ENCODE data around the gene SERPINA5.
A peak's percentile ranks its signal among the peaks of the same experiment; 100 is the strongest.
"Not testable (repeated sequence)": the region's sequence is repeated elsewhere in the genome, so short reads cannot be mapped to it uniquely, and the experiment has no call there.

SERPINA5 gene

GRCh38 chr14:94598816-94599655, 17.8 kb downstream of the SERPINA5 start:
- DNase-seq (ENCODE audit: low spot score) = peak; percentile 86

- DNase-seq (ENCODE audit: low spot score) = no peak
Measured at GRCh38 chr14:94599656-94600004, 18.4 kb downstream of the SERPINA5 start.

- DNase-seq (ENCODE audit: low spot score) = no peak
Measured at GRCh38 chr14:94600148-94600545, 18.9 kb downstream of the SERPINA5 start.

DNA sequence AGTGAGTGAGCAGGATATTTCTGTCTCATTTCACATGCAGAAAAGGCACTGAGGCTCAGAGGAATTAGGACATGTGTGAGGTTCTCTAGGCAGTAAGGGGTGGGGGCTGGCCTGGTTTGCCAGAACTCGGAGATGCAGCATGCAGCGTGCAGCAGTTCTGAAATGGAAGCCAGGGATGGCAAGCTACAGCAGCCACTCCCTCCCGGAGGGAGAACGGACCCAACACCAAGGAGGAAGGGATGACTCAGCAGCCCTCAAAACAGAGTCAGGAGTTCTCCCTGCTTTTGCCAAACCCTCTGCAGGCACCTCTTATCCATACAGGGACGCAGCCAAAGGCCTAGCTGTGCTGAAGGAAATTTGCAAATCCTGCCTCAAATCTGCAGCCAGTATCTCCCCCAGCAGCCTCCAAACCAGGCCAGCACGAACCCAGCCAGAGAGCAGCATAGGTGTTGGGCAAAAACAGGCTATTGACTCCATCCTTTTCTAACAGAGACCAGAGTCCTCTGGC, 20.7 kb downstream of the SERPINA5 start:
- DNase-seq (ENCODE audit: low spot score) = peak; percentile 21

GRCh38 chr14:94602722-94603121, 21.5 kb downstream of the SERPINA5 start:
- no peak for DNase-seq (ENCODE audit: low spot score)

DNA sequence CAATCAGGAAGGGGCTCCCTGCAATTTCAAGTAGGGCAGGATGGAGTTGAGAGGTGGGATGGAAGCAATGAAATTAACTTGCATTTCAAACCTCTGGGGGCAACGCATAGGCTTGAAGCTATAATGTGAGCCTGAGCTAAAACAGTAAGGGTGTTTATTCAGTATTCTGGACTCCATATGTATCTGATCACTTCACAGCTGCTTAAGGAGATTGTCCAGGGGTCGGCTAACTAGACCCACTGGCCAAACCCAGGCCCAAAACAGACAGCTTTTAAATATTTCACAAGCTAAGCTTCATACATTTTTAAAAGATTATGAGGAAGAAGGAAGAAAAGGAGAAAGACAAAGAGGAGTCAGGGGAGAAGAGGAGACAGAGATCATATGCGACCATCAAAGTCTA, 24.1 kb downstream of the SERPINA5 start:
- DNase-seq (ENCODE audit: low spot score) = no peak

DNA sequence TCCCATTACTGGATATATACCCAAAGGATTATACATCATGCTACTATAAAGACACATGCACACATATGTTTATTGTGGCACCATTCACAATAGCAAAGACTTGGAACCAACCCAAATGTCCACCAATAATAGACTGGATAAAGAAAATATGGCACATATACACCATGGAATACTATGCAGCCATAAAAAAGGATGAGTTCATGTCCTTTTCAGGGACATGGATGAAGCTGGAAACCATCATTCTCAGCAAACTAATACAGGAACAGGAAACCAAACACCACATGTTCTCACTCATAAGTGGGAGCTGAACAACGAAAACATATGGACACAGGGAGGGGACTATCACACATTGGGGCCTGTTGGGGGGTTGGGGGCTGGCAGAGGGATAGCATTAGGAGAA, 27.7 kb downstream of the SERPINA5 start:
- DNase-seq (ENCODE audit: low spot score) = not testable (repeated sequence)

DNA sequence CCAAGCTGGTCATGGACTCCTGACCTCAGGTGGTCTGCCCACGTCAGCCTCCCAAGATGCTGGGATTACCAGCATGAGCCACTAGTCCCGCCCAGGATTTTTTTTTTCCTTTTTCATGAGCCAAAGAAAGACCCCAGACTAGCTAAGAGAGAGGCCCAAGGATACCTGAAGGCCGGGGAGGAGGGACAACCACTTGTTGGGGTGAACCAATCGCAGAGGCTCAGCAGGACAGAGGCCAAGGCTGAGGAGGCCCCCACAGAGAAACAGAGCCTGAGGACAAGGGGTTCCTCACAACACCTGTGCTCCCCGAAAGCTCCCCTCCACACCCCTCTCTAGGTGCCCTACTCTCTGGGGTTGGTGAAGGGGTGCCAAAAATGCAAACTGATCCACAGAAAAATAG, 30.0 kb downstream of the SERPINA5 start:
- DNase-seq (ENCODE audit: low spot score) = no peak

DNA sequence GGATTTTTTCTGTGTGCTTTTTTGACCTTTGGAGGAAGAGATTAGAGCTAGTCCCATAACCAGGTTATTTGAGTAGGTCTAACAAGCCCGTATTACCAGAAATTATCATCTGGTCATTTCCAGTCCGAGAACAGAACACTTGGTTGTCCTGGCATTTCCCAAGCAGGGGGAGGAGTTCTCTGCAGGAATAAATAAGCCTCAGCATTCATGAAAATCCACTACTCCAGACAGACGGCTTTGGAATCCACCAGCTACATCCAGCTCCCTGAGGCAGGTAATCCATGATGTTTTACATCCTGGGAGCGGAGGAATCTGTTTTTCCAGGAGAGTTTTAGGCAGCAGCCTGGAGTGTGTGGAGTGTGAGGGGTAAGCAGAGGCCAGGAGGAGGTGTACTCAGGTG, 30.9 kb downstream of the SERPINA5 start, which contains the start of gene SERPINA3:
TSS of gene SERPINA3 (plus strand) at position 218 of the 400 bp plus-strand sequence. CDS start 2,051 bp downstream, outside the sequence.
- no peak for DNase-seq (ENCODE audit: low spot score)

DNA sequence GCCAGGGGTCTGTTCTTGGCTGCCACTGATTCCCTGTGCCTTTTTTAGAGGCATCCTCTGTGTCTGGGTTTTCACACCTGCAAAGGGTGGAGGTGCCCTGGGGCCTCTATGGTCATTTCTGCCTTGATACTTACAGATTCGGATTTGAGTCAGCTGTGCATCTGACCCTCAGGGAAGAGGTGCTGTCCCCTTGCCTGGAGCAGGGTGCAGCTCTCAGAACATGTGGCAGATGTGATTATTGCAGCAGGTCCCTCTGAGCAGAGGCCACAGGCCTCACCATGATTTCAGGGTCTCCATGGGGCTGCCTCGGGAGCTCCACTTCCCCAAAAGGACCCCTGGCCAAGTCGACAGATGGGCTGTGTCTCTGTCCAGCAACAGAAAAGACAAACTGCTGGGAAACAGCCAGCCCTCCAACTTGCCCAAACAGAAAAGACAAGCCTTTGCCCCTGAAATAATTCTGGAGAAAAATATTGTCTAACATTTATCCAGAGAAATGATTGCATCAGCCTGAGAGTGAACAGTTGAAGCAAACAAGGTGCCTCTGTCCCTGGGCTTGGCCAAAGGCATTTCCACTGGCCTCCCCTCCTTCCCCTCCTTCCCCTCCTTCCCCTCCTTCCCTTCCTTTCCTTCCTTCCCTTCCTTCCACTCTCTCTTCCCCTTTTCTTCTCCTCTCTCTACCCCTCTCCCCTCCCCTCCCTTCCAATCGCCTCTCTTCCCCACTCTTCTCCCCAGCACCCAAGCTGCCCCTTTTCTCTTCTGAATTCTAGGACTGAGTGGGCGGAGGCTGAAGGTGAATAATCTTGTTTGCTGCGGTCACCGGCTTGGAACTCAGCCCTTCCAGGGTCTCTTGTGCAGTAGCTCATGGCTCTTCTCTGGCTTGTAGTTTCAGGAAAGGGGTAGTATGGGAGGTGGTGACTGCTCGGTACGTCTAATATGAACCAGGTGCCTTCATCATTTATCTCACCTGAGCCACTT, 31.6 kb downstream of the SERPINA5 start:
- DNase-seq (ENCODE audit: low spot score) = no peak

GRCh38 chr14:94613720-94614644, 32.8 kb downstream of the SERPINA5 start:
- DNase-seq (ENCODE audit: low spot score) = no peak

DNA sequence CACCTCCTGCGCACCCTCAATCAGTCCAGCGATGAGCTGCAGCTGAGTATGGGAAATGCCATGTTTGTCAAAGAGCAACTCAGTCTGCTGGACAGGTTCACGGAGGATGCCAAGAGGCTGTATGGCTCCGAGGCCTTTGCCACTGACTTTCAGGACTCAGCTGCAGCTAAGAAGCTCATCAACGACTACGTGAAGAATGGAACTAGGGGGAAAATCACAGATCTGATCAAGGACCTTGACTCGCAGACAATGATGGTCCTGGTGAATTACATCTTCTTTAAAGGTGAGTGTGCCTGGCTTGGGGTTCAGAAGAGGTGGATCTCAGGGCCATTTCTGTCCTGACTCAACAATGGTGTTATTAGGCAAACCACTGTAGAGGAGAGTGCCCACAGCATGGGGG, 33.6 kb downstream of the SERPINA5 start:
- no peak for DNase-seq (ENCODE audit: low spot score)

DNA sequence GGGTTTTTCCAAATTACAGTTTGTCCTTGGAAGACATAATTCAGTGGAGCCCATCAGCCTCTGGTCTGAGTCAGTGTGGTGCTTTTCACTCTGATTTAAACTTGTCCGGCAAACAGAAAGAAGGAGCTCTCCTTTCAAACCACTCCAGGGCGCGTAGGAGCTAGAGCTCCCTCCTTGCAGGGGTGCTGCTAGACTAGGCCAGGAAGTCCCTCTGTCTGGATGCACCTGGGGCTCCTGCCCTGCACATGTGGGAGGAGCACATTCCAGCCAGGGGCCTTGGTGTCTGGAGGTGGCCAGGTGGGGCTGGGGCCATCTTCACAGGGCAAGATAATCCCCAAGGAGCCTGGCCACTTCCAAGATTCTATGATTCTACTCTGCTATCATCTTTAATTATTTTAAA, 34.0 kb downstream of the SERPINA5 start:
- DNase-seq (ENCODE audit: low spot score) = no peak

DNA sequence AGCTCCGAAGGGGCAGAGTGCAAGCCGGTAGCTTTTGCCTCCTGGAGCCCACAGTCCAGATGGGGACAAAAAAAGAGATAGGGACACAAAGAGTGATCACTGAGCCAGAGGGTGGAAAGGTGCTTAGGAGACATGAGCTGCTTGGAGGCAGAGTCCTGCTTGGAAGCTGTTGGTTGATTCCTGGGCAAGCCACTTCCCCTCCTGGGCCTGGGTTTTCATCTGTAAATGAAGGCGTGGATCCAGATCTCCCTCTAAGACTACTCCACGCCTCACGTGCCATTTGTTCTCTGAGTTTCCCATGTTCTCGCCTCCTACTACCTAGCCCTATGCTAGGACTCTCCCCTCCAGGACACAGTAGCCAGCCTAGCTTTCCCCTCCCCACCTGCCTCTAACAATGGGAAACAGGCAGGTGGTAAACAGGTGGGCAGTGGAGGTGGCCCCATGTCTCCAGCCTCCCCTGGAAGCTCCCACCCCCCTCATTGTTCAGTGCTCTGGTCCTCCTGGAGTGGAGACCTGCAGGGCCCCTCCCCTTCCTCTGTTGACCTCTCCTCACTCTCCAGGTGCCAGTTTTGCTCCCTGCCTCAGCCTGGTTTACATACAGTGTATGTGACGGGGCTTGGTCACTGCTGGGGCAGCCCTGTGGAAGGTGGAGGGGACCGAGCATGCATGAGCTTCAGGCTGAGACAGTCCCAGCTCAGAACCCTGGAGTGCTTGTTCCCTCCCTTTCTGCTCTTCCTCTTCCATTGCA, 34.8 kb downstream of the SERPINA5 start:
- no peak for DNase-seq (ENCODE audit: low spot score)

- no peak for DNase-seq (ENCODE audit: low spot score)
Measured at GRCh38 chr14:94617366-94617941, 36.2 kb downstream of the SERPINA5 start.

- DNase-seq (ENCODE audit: low spot score) = no peak
Measured at GRCh38 chr14:94617988-94618822, 37.0 kb downstream of the SERPINA5 start.

- no peak for DNase-seq (ENCODE audit: low spot score)
Measured at GRCh38 chr14:94619297-94619696, 38.1 kb downstream of the SERPINA5 start.

DNA sequence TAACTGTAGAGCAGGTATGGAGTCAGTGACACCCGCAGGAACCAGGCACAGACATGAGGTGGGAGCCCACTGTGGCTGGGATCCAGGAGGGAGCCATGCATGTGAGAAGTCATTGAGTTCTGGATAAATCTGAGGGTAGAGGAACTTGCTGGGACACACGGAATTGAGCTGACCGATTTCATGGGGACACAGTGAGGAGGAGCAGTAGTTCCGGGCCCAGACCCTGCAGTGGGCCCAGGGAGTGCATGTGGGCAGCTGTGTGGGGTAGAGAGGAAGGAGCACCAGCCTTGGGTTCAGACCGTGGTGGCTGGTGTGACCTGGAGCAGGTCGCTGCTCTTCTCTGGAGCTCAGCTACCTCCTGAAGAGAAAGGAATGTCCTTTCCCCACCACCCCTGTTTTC, 39.4 kb downstream of the SERPINA5 start:
- DNase-seq (ENCODE audit: low spot score) = no peak

DNA sequence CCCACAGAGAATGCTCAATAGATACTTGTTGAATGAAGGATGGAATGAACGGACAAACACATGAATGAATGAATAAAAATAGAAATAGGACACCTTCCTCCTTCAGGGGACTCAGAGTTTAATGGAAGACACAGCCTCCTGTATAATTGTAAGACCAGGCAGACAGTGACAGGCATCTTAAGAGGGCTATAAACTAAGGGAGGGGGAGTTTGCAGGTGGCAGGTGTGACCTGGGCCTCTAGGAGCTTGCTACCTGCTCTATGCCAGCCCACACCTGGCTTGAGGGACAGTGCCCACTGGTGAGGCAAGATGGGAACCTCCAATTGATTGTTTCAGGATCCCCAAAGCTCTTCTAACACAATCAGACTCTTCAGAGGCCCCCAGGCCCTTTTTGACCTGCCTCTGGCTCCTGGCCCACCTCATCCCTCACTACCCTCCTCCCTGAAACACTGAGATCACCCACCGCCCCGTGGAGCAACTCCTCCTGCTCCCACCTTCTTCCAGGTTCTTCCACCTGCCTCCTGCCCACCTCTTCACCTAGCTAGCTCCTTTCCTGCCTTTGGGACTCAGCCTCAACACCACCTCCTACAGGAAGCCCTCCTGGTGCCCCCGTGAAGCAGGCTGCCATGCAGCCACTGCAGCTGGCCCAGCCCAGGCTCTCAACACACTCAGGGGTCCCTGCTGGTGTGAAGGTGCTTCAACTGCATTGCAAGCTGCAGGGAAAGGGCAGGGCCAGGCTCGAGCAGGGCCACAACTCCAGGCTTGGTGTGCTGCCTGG, 40.3 kb downstream of the SERPINA5 start:
- DNase-seq (ENCODE audit: low spot score) = no peak
